K562 (cell line): ENCODE results near the gene CEP78. TPM values are rescaled to one million over a fixed set of nuclear protein-coding genes. Genes with fewer than 3 reads are reported as not detected.

ENCODE experiments used
- CBFA2T3 ChIP-seq: fragments of 450-650 bp; IDR thresholded peaks from 2 replicates; pipeline ENCODE4 v1.6.1; 2017
- CTCF ChIP-seq, 3 experiments: IDR thresholded peaks in 2 of 3; conservative IDR thresholded peaks in 1 of 3; 2 replicates each; pipeline ENCODE4 v1.5.1; 2011 to 2012; ENCODE audit warnings: low read length in 3 of 3, mild to moderate bottlenecking in 3 of 3, control low read depth in 2 of 3, improper control_type of control experiment in 1 of 3, inconsistent platforms in 1 of 3, low read depth in 1 of 3, mixed read lengths in 1 of 3, moderate library complexity in 1 of 3; ENCODE audit not compliant: insufficient read depth in 2 of 3
- ELF1 ChIP-seq: fragments of 200-800 bp; sonication (Bioruptor generic); IDR thresholded peaks from 2 replicates; pipeline ENCODE4 v1.6.1; 2016; ENCODE audit warnings: missing genetic modification characterization, missing compliant biosample characterization
- FOXJ2 ChIP-seq: fragments of 200-800 bp; sonication (Bioruptor generic); IDR thresholded peaks from 2 replicates; pipeline ENCODE4 v1.6.1; 2016; ENCODE audit warnings: missing genetic modification characterization, missing compliant biosample characterization
- KLF16 ChIP-seq: IDR thresholded peaks from 2 replicates; pipeline ENCODE4 v1.6.1; 2016; ENCODE audit warnings: antibody characterized with exemption
- MCM5 ChIP-seq: fragments of 450-650 bp; IDR thresholded peaks from 2 replicates; pipeline ENCODE4 v1.6.1; 2016; ENCODE audit warnings: low read depth
- PHF21A ChIP-seq: fragments of 450-650 bp; IDR thresholded peaks from 2 replicates; pipeline ENCODE4 v1.6.1; 2017; ENCODE audit warnings: low read depth, borderline replicate concordance
- POLR2B ChIP-seq: fragments of 450-650 bp; IDR thresholded peaks from 2 replicates; pipeline ENCODE4 v1.6.1; 2018; ENCODE audit warnings: low read depth; ENCODE audit not compliant: partially characterized antibody
- PTBP1 ChIP-seq: fragments of 200-400 bp; formaldehyde crosslinking; IDR thresholded peaks from 2 replicates; pipeline ENCODE4 v1.6.1; 2017; ENCODE audit warnings: low read depth, low read length
- RAD51 ChIP-seq: fragments of 450-650 bp; IDR thresholded peaks from 2 replicates; pipeline ENCODE4 v1.7.1; 2016; ENCODE audit warnings: low read depth, mild to moderate bottlenecking, borderline replicate concordance
- SMAD4 ChIP-seq: fragments of 250-450 bp; sonication (Bioruptor Pico); conservative IDR thresholded peaks from 2 replicates; pipeline ENCODE4 v1.8.0; 2021; ENCODE audit warnings: inconsistent platforms, mild to moderate bottlenecking, moderate library complexity
- SP1 ChIP-seq: sonication (generic); formaldehyde crosslinking; IDR thresholded peaks from 2 replicates; pipeline ENCODE4 v1.8.1; 2022; ENCODE audit warnings: mild to moderate bottlenecking, missing genetic modification reagents
- THRAP3 ChIP-seq: fragments of 450-650 bp; IDR thresholded peaks from 2 replicates; pipeline ENCODE4 v1.6.1; 2016; ENCODE audit warnings: mild to moderate bottlenecking, inconsistent platforms, borderline replicate concordance
- ZNF174 ChIP-seq: fragments of 250-450 bp; sonication (Bioruptor Pico); IDR thresholded peaks from 2 replicates; pipeline ENCODE4 v1.4.0; 2020; ENCODE audit warnings: mild to moderate bottlenecking
- ZNF696 ChIP-seq: fragments of 250-450 bp; sonication (Bioruptor Pico); conservative IDR thresholded peaks from 2 replicates; pipeline ENCODE4 v1.4.0; 2020; ENCODE audit warnings: mild to moderate bottlenecking, moderate library complexity
- ZNF778 ChIP-seq: fragments of 450-650 bp; formaldehyde crosslinking; IDR thresholded peaks from 2 replicates; pipeline ENCODE4 v1.4.0; 2020; ENCODE audit warnings: mild to moderate bottlenecking, moderate library complexity
- polyA plus RNA-seq, 8 experiments: library from polyadenylated mRNA; depleted of rRNA in 4 of 8; stranded (reverse) in 5 of 8; unstranded in 3 of 8; fragments of >200 nt; fragmentation: Nextera tagmentation in 2 of 8; fragmentation: Illumina TruSeq in 1 of 8; extraction: Ambion mirVana in 2 of 8; extraction: Trizol in 1 of 8; gene quantifications; 2 replicates each; pipeline versions ENCODE4 v1.2.1 to v1.2.3, GENCODE V29; 2011 to 2014; ENCODE audit warnings: inconsistent platforms in 1 of 8, missing spikeins in 1 of 8
- total RNA-seq, 7 experiments: library from RNA; depleted of rRNA in 6 of 7; stranded (reverse); fragments of >200 nt in 6 of 7; fragmentation: Illumina TruSeq in 2 of 7; extraction: Trizol in 2 of 7; gene quantifications; 2 replicates each; pipeline versions ENCODE4 v1.2.1 to v1.2.3, GENCODE V29; 2011 to 2021; ENCODE audit warnings: low replicate concordance in 1 of 7
- TF ChIP-seq, protein P1 (sequence below): fragments of 450-650 bp; IDR thresholded peaks from 2 replicates; pipeline ENCODE4 v1.6.1; 2017; ENCODE audit warnings: antibody characterized with exemption, mild to moderate bottlenecking
- TF ChIP-seq, protein P2 (sequence below): fragments of 250-450 bp; sonication (Bioruptor Pico); IDR thresholded peaks from 2 replicates; pipeline ENCODE4 v1.9.0; 2021; ENCODE audit warnings: mild to moderate bottlenecking, inconsistent platforms
- TF ChIP-seq, protein P3 (sequence below): fragments of 450-650 bp; IDR thresholded peaks from 2 replicates; pipeline ENCODE4 v1.6.1; 2016; ENCODE audit warnings: borderline replicate concordance

The CEP78 gene
- total and polyA plus RNA-seq, 9 of the 15 experiments (the other 6 are each of a cell fraction or from before 2014, with no cell fraction given) = 3.5 to 26.0 (median 21.5) TPM

DNA sequence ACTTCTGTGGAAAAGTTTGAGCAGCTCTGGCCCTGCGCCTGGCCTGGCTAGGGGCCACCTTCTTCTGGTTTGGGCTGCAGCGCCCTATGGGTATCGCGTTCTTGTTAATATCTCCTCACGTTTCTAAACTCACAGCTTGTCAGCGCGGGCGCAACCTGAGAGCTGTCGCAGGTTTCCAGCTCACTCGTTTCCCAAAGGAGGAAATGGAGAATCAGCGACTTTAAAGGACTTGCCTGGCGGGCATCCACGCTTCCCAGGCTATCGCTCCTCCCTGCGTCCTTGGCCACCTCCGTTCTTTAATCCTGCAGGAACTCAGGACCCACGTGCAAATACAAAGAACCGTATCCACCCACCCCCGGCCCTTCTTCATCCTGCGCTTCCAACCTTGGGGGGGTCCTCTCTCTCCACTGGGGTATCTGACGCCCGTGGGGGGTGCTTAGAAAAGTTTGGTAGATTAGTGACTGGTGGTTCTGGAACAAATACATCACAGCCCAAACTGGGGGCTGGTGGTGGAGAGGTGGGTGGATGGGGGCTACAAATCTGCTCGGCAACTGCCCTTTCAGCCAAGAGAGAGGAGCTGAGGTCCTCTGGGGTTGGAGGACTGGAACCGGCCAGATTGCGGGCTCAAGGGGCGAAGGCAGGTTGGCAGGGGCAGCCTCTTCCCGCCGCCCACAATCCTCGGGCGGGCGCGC, 60.5 kb downstream of the CEP78 start (continued):
- TF ChIP-seq, protein P1, sequence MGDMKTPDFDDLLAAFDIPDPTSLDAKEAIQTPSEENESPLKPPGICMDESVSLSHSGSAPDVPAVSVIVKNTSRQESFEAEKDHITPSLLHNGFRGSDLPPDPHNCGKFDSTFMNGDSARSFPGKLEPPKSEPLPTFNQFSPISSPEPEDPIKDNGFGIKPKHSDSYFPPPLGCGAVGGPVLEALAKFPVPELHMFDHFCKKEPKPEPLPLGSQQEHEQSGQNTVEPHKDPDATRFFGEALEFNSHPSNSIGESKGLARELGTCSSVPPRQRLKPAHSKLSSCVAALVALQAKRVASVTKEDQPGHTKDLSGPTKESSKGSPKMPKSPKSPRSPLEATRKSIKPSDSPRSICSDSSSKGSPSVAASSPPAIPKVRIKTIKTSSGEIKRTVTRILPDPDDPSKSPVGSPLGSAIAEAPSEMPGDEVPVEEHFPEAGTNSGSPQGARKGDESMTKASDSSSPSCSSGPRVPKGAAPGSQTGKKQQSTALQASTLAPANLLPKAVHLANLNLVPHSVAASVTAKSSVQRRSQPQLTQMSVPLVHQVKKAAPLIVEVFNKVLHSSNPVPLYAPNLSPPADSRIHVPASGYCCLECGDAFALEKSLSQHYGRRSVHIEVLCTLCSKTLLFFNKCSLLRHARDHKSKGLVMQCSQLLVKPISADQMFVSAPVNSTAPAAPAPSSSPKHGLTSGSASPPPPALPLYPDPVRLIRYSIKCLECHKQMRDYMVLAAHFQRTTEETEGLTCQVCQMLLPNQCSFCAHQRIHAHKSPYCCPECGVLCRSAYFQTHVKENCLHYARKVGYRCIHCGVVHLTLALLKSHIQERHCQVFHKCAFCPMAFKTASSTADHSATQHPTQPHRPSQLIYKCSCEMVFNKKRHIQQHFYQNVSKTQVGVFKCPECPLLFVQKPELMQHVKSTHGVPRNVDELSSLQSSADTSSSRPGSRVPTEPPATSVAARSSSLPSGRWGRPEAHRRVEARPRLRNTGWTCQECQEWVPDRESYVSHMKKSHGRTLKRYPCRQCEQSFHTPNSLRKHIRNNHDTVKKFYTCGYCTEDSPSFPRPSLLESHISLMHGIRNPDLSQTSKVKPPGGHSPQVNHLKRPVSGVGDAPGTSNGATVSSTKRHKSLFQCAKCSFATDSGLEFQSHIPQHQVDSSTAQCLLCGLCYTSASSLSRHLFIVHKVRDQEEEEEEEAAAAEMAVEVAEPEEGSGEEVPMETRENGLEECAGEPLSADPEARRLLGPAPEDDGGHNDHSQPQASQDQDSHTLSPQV = 0 out of 2 replicates have a peak, but pooled peaks have one; percentile 43
- 0 out of 2 replicates have a peak, but pooled peaks have one; percentile 42 for TF ChIP-seq FOXJ2
- TF ChIP-seq RAD51 = no peak
- no peak for TF ChIP-seq THRAP3
- TF ChIP-seq, protein P2, sequence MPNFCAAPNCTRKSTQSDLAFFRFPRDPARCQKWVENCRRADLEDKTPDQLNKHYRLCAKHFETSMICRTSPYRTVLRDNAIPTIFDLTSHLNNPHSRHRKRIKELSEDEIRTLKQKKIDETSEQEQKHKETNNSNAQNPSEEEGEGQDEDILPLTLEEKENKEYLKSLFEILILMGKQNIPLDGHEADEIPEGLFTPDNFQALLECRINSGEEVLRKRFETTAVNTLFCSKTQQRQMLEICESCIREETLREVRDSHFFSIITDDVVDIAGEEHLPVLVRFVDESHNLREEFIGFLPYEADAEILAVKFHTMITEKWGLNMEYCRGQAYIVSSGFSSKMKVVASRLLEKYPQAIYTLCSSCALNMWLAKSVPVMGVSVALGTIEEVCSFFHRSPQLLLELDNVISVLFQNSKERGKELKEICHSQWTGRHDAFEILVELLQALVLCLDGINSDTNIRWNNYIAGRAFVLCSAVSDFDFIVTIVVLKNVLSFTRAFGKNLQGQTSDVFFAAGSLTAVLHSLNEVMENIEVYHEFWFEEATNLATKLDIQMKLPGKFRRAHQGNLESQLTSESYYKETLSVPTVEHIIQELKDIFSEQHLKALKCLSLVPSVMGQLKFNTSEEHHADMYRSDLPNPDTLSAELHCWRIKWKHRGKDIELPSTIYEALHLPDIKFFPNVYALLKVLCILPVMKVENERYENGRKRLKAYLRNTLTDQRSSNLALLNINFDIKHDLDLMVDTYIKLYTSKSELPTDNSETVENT (CRISPR knock-in tag) = no peak
- TF ChIP-seq CTCF (IDR thresholded peaks at IDR 0.05 in 2 of 3, conservative IDR thresholded peaks at IDR 0.05 in 1 of 3; ENCODE audit: insufficient read depth in 2 of 3, low read depth in 1 of 3, low read length in 3 of 3) = no peak
- TF ChIP-seq ZNF778 = no peak
- TF ChIP-seq, protein P3, sequence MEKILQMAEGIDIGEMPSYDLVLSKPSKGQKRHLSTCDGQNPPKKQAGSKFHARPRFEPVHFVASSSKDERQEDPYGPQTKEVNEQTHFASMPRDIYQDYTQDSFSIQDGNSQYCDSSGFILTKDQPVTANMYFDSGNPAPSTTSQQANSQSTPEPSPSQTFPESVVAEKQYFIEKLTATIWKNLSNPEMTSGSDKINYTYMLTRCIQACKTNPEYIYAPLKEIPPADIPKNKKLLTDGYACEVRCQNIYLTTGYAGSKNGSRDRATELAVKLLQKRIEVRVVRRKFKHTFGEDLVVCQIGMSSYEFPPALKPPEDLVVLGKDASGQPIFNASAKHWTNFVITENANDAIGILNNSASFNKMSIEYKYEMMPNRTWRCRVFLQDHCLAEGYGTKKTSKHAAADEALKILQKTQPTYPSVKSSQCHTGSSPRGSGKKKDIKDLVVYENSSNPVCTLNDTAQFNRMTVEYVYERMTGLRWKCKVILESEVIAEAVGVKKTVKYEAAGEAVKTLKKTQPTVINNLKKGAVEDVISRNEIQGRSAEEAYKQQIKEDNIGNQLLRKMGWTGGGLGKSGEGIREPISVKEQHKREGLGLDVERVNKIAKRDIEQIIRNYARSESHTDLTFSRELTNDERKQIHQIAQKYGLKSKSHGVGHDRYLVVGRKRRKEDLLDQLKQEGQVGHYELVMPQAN = no peak
- TF ChIP-seq PHF21A = no peak
- no peak for TF ChIP-seq KLF16
- TF ChIP-seq CBFA2T3 = no peak
- TF ChIP-seq MCM5 = no peak
- TF ChIP-seq SMAD4 (CRISPR knock-in tag) = 0 out of 2 replicates have a peak, but pooled peaks have one; percentile 25
- TF ChIP-seq ELF1 (tag) = no peak
- TF ChIP-seq POLR2B = no peak
- no peak for TF ChIP-seq PTBP1
- no peak for TF ChIP-seq SP1 (CRISPR knock-in tag)
- no peak for TF ChIP-seq ZNF174 (CRISPR knock-in tag)
- TF ChIP-seq ZNF696 = no peak
